ENCODE data around the gene FGF18. TPM values are rescaled to one million over a fixed set of nuclear protein-coding genes. Genes with fewer than 3 reads are reported as not detected.

The FGF18 gene
- total RNA-seq, 1 experiment from 2014 or later: 0.94 TPM

- no peak overlapping the region for H3K27ac Mint-ChIP-seq
- Histone ChIP-seq H3K56ac (ENCODE audit: insufficient read length, low read depth, low read length) (no peak overlapping the region), H2BK120ac (ENCODE audit: low read depth, low read length, poor library complexity, severe bottlenecking) (no peak overlapping the region), H2BK20ac (ENCODE audit: low read depth, low read length, poor library complexity, severe bottlenecking) (no peak overlapping the region), H3K9me3 (ENCODE audit: control insufficient read depth, low read depth, low read length) (no peaks in the 10 kb centered on the region), H4K5ac (ENCODE audit: insufficient read length, low read depth, low read length) (no peak overlapping the region), H3K14ac (ENCODE audit: insufficient read depth, low read length) (no peak overlapping the region), H3K4me2 (ENCODE audit: insufficient read depth, insufficient read length, low read length) (no peak overlapping the region), H3K4ac (ENCODE audit: low read depth, low read length) (no peak overlapping the region), H2BK12ac (ENCODE audit: insufficient read length, low read depth, low read length) (no peak overlapping the region), H3K27me3 (ENCODE audit: insufficient read depth, low read length) (no peaks in the 10 kb centered on the region), H4K8ac (replicated peaks; ENCODE audit: insufficient read length, low read depth, low read length) (no peak overlapping the region), H3K27ac (ENCODE audit: insufficient read length, low read depth, low read length) (no peak overlapping the region), H3K79me2 (ENCODE audit: insufficient read depth, low read length) (no peaks in the 10 kb centered on the region), H2AK5ac (ENCODE audit: insufficient read length, low read length) (no peak overlapping the region), H3K23ac (ENCODE audit: insufficient read length, low read depth, low read length) (no peak overlapping the region), H3T11ph (ENCODE audit: low read length) (no peak overlapping the region), H3K4me1 (ENCODE audit: insufficient read depth, low read length) (no peaks in the 10 kb centered on the region), H2AFZ (ENCODE audit: low read length) (no peak overlapping the region), H3K79me1 (ENCODE audit: insufficient read depth, low read depth, low read length, poor library complexity, severe bottlenecking) (no peaks in the 10 kb centered on the region), H4K91ac (ENCODE audit: insufficient read length, low read depth, low read length) (no peak overlapping the region), H3K23me2 (ENCODE audit: insufficient read length, low read depth, low read length, poor library complexity, severe bottlenecking) (no peaks in the 10 kb centered on the region), H2BK15ac (ENCODE audit: low read depth, low read length) (no peak overlapping the region), H2BK5ac (ENCODE audit: insufficient read length, low read length) (no peak overlapping the region), H3K9ac (ENCODE audit: extremely low read depth, insufficient read length, low read length) (no peak overlapping the region), H3K18ac (ENCODE audit: insufficient read length, low read depth, low read length) (no peak overlapping the region), H4K20me1 (ENCODE audit: control insufficient read depth, insufficient read depth, insufficient read length) (no peaks in the 10 kb centered on the region)
- no peaks in the 10 kb centered on the region for H3K36me3 Mint-ChIP-seq (ENCODE audit: insufficient read depth in 1 of 3, low read depth in 3 of 3)
- no peak overlapping the region for H3K4me3 Mint-ChIP-seq
- H3K27me3 Mint-ChIP-seq (ENCODE audit: low read depth): peaks cover 4% of the 10 kb centered on the region; the same call in 1 of the 2 replicates
- TF ChIP-seq CTCF (conservative IDR thresholded peaks at IDR 0.05): no peak
- WGBS (ENCODE audit: extremely low coverage, insufficient read length, low lambda C conversion rate): no CpG with 5 or more reads among the region's 7 CpGs
- no peak for DNase-seq
- peaks cover 9 to 11% of the 10 kb centered on the region in 2 experiments for H3K4me1 Mint-ChIP-seq
- H3K9me3 Mint-ChIP-seq: no peaks in the 10 kb centered on the region
Measured at GRCh38 chr5:171505473-171506043, 86.1 kb downstream of the FGF18 start.
